Stimulated activated naive CD4-positive, alpha-beta T cell treated with Interleukin-2 at 50 U/mL for 16 hours (primary cell): Measurements from ENCODE around the gene CIROP.

ENCODE experiments used
- DNase-seq: peaks from one replicate; lab custom pipeline; 2025; lab: John Stamatoyannopoulos, UW

Gene CIROP

DNA sequence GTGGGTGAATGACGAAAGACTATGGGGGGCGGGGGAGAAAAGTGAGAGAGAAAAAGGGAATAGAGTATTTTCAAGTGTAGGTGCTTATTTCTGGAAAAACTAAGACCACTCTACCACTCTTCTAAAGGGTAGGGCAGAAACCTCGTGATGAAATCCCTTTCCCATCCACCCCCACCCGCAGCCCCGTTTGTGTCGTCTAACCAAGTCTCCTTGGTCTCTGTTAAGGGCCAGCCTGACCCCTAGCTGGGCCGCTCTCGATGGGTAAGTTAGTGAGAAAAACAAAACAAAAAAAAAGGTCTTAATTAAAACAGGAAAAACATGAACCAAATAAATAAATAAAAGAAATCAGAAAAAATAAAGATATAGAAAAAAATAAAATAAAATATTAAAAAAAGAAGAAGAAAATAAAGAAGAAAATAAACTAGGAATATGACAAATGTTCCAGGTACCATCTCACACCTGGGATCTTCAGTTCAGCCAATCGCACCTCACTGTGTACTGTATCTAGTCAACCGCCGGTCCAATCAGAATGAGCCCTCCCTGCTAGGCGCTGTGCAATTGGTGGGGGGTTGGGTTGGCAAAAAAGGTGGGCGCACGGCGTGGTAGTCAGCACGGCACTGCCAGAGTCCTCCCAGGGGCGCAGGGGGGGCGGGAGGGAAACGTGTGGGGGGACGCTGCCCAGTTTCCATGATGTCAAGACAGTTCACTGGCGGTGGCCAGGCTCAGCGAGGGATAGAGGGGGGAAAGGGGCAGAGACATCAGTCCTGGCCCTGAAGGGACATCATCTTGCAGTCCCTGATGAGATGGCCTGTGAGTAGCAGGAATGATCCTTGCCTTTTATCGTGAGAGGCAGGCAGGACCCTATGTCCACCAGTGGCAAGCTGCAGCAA lies 37.7 kb downstream of the CIROP start:
- DNase-seq, result no peak

- DNase-seq, result no peak
Measured at GRCh38 chr14:23066368-23066767, 38.4 kb downstream of the CIROP start.

DNA sequence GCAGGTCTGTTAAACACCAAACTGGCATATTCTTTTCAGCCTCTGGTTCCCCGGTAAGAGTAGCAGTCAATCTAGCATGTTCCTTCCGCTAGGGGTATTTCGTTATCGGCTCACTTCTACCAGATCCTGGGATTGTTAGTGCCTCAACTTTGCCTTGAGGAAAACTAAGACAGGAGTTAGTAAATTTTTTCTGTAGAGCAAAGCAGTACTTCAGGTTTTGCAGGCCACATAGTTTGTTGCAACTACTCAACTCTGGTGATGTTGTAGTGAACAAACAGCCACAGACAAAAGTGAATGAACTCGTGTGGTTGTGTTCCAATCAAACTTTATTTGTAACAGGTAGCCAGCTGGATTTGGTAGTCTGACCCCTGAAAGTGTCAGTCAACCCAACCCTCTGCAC lies 41.2 kb downstream of the CIROP start:
- DNase-seq, result no peak

DNA sequence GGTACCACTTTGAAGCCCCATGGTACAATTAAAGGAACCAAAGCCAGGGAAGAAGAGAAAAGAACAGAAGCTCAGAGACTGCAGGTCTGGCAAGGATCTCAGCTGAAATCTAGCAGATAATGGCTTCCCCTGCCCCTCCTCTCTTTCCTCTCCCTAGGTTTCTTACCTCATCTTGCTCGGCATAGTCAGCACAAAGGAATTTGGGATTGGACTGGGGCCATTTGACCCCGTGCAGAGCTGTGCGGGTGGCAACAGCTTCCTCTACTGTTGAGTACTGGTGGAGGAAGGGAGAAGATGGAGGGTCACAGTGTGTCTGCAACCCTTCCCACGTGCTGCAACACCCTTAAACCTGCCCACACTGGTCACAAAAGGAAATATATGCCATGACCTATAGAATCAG lies 42.8 kb downstream of the CIROP start:
- DNase-seq, result no peak

- DNase-seq, result no peak
Measured at GRCh38 chr14:23060536-23061260, 44.1 kb downstream of the CIROP start.

GRCh38 chr14:23058654-23059504 lies 45.9 kb downstream of the CIROP start:
- DNase-seq, result no peak

DNA sequence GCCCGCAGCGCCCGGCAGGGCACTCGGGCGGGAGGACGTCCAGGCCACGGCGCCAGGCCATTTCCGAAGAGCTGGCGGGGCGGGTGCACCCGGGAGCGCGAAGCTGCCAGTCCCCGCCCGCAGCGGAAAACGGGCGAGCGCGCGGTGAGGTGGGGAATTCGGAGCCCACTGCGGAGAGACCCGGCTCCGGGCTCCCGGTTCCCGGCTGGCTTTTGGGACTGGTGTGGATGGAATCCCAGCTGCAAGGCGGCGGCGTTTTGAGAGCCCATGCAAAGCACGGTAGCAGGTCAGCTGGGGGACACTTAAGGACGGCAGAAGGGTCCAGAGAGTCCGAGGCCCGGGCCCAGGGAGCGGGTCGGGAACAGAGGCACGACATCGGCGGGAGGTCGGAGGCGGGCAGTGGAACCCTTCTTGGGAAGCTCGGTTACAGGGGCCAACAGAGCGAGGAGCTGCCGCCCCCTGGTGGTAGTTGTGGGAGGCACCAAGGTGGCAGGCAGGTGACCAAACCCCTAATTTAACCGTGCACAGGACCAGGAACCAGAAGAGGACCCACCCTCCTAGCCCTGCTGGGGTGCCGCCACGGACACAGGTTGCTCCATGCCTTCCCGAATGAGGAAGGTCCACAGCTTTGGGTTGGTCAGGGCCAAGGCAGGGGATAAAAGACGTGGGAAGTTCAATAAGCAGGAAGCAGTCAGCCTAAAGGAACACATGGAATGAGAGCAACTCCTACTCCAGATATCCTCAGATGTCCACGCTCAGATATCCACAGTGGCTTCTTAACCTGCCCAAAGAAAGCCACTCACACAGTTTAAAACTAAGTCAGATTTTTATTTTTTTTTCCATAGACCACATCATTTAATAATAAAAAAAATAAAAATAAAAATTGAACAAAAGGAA lies 46.8 kb downstream of the CIROP start:
- DNase-seq, result no peak

DNA sequence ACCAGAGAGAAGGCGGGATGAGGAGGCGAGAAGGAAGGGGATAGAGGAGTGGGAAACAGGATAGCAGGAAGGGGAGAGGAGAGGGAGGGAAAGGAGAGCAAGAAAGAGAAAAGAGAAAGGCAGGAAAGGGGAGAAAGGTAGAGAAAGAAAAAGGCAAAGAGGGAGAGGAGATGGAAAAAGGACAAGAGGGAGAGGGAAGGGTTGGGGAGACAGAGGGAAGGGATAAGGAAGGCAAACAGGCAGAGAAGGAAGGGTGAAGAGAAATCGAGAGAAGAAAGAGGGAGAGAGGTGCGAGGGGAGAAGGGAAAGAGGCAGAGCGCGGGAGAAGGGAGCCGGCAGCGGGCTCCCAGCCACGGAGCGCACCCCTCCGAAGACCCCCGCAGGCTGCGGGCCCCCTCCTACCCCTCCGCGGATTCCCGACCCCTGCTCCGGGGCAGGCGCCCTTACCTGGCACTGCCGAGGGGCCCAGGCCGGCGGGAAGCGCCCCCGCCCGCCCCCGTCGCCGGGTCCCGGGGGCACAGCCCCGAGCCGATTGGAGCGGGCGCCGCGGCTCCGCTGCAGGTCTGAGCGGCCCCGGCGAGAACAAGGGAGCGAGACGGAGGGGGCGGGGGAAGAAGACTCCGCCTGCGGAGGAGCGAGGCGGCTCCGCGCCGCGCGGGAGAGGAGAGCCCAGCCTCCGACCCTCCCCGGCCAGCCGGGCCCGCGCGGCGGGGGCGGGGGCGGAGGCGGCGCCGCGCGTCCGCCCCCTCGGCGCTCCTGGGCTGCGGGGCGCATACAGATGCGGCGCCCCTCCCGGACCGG lies 47.6 kb downstream of the CIROP start, which contains the start of gene CDH24:
Gene CDH24 (minus strand): TSS at position 565 of the 801 bp plus-strand sequence. CDS start 1,787 bp downstream, outside the sequence.
- DNase-seq, result no peak

DNA sequence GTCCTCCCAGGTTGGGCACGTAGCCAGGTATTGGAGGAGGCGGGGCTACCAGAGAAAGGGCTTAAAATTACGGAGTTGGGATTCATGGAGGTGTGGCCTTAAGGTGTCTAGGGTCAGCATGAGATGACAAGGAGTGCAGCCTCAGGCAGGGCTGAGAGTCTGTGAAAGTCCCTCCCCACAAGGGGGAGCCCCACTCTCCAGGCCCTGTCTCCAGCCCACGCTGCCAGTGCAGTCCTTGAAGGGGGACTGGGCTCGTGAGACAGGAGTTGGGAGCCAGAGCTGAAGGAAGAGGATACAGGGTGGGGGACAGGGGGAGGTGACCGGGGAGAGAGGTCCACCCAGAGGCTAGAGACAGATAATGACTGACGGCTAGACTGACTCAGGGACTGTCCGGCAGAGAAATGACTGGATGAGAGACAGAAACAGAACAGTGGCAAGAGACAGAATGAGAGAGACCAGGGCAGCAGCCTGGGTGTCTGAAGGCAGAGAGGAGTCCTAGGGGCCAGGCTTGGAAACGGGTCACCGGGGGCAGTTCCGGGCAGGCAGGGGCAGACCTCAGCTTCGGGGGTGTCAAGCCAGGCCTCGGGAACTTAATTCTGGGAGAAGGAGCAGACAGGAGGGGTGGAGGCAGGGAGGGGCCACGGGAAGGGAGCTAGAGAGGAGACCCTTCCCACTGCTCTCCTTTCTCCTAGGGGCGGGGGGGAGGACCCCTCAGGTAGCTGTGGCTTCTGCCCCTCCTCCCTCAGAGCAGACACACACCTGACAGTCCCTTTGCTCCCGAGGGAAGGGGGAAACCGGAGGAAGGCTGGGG lies 48.4 kb downstream of the CIROP start:
- DNase-seq, result no peak

DNA sequence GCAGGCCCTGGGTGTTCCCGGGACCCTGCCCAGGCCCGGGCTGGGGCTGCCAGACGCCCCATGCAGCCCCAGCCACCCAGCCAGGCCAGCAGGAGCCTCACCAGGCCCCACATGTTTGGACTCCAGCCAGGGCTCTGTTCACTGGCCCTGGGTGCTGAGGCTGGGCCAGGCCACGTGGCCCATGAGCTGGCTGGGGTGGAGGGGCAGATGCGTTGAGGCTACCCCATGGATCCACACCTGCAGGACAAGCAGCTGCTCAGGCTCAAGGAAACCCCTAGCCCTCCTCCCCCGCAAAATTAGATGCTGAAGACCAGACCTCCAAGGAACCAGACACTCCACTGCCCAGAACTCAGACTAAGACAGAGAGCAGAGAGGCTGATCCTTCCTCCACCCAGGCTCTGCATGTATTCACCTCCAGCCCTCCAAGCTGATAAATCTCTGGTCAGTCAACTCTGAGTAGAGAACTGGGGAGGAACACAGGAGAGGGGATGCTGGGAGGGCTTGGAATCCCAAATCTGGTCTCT lies 49.1 kb downstream of the CIROP start:
- DNase-seq, result no peak

DNA sequence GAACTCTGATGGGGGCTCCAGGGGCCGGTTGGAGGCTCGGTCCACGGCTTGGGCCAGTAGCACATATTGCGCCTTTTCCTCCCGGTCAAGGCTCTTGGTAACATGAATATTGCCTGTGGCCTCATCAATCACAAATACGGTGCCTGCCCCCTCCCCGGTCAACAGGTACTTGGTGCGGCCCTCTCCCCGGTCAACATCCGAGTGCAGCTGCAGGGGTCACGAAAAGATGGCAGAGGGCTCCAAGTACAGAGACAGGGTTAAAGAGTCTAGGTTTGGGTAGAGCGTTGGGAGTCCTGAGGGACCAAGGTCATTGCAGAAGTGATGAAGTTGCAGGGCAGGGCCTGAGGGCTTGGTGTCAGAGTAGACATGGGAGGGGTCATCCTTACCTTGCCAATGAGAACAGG lies 49.6 kb downstream of the CIROP start:
- DNase-seq, result no peak

DNA sequence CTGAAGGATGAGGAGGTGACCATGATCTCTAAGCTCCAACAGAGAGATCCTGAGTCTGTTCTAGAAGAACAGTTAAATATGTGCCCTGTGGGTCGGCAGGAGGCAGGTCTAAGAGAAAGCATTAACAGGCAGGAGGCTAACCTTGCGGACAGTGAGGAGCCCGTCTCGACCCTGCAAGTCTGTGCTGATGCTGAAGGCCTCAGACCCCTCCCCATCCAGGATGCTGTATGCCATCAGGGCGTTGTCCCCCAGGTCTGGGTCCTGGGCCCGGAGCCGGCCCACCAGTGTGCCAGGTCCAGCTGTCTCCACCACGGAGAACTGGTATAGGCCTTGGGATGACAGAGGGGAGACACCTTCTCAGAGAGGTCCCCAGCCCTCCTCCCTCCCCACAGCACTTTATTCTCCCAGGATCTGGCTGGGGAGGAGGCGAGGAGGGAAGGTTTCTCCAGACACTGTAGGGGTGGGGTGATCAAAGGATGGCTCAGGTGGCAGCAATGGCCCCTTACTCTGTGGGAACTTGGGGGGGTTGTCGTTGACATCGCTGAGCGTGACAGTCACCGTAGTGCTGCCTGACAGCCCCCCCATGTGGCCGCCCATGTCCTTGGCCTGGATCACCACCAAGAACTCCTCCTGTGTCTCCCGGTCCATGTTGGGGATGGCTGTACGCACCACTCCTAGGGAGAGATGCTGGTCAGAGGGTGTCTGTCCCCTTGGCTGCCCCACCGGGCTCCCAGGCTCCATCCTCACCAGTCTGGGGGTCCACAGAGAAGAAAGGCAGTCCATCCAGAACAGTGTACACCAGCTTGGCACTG lies 50.6 kb downstream of the CIROP start:
- DNase-seq, result no peak

- DNase-seq, result no peak
Measured at GRCh38 chr14:23053426-23053825, 51.4 kb downstream of the CIROP start.

DNA sequence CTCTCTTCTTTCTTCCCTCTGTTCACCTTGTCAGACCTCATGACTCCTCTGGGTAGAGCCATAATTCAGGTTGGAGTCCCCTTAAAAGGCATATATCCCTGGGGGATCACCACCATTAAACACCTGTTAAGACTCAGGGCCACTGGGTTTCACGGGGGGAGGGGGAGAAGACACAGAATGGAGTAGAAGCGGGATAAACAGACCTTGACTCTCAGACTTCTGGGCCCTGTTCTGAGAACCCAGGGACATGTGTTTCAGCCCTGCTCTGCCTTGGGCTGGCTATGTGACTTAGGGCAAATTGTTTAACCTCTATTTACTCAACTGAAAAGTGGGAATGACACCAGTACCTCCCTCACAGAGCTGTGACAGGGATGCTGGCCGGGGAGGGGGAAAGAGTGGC lies 52.1 kb downstream of the CIROP start:
- no peak for DNase-seq

DNA sequence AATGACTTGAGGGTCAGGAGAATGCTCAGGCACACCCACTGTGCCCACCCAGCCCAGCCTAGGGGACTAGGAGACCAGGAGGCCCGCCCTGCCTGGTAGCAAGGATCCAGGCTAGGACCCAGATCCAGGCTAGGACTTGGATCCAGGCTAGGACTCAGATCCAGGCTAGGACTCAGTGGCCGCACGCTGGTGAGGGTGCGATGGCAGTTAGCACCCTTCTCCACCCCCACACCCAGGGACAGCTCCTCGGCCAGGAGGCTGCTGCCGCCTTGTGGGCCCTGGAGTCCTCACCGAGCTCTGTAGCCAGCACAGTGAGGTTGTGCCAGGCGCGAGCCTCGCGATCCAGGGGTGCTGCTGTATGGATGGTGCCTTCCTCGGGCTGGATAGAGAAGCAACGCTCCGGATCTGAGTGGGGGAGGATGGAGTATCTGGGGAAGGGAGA lies 52.6 kb downstream of the CIROP start:
- DNase-seq, result no peak

DNA sequence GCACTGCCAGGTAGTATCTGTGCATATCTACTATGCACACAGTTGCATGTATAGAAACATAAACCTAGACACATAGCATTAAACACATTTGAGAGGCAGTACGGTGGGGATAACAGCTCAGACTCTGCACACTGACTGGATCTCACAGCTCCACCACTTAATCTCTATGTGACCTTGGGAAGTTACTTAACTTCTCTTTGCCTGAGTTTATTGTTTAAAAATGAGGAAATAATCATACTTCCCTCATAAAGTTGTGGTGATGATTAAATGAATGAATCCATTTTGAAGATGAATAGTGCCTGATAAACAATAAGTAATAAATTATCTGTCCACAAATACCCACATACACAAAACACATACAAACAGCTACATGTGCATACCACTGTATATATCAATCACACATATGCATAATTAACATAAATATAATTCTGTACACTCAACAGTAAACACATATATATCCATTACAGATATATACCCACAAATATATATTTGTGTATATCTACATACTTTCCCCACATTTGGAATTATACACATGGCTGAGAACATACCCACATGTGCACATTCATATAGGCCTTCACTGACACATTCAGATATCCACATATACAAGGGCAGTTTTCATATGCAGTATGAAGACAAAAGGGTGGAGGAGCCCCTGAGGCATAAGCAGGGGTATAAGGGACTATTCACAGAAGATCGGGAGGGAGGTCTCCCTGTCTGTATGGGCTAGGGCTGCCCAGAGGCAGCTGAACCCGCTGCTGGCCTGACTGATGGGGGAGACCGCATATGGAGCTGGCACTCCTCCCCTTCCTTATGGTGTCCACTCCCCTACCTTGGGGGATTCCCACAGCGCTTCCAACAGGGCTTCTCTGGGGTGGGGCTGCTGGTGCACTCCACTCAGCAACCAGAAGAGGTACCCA lies 53.4 kb downstream of the CIROP start:
- no peak for DNase-seq
